Effector memory CD8-positive, alpha-beta T cell (primary cell): ENCODE results near the gene ETV6.

Experiments used
- ATAC-seq: fragments of 150-1000 bp; cut with Tn5 transposase; replicated peaks from 2 replicates; pipeline ENCODE4 v1.10.0; 2021; ENCODE audit warnings: mild to moderate bottlenecking, moderate library complexity
- DNase-seq, 3 experiments: peaks; one replicate each; pipeline ENCODE4 v3.0.0; 2021
- H3K27ac Mint-ChIP-seq, 2 donors: one replicate each; pipeline ENCODE4 v1.8.0; 2022; ENCODE audit warnings: mild to moderate bottlenecking in 2 of 2, mixed read lengths in 2 of 2, moderate library complexity in 2 of 2
- H3K27me3 Mint-ChIP-seq, 2 donors: one replicate each; pipeline ENCODE4 v1.8.0; 2022; ENCODE audit warnings: mixed read lengths in 2 of 2
- H3K36me3 Mint-ChIP-seq: one replicate; pipeline ENCODE4 v1.8.0; 2022; ENCODE audit warnings: mild to moderate bottlenecking, moderate library complexity, mixed read lengths; ENCODE audit not compliant: insufficient read depth
- H3K4me1 Mint-ChIP-seq, 2 donors: one replicate each; pipeline ENCODE4 v1.8.0; 2022; ENCODE audit warnings: low read depth in 2 of 2, mixed read lengths in 2 of 2
- H3K4me3 Mint-ChIP-seq, 2 donors: one replicate each; pipeline ENCODE4 v1.8.0; 2022; ENCODE audit warnings: mild to moderate bottlenecking in 2 of 2, mixed read lengths in 2 of 2, moderate library complexity in 2 of 2
- H3K9me3 Mint-ChIP-seq, 2 donors: one replicate each; pipeline ENCODE4 v1.8.0; 2022; ENCODE audit warnings: mixed read lengths in 2 of 2

ETV6 gene

GRCh38 chr12:11697670-11698387, 48.4 kb downstream of the ETV6 start:
- Mint-ChIP-seq H3K9me3 (no peaks in the 10 kb centered on the region), H3K4me3 (no peak overlapping the region), H3K27me3 (no peaks in the 10 kb centered on the region), H3K36me3 (no peaks in the 10 kb centered on the region), H3K4me1 (peaks cover 18 to 30% of the 10 kb centered on the region in 2 donors), H3K27ac (no peak overlapping the region)
- ATAC-seq (no peak), DNase-seq (no peak)

GRCh38 chr12:11698729-11699128, 49.3 kb downstream of the ETV6 start:
- Mint-ChIP-seq H3K27me3 (no peaks in the 10 kb centered on the region), H3K9me3 (no peaks in the 10 kb centered on the region), H3K4me3 (no peak overlapping the region), H3K27ac (no peak overlapping the region), H3K36me3 (no peaks in the 10 kb centered on the region), H3K4me1 (peaks cover 22 to 28% of the 10 kb centered on the region in 2 donors)
- DNase-seq (no peak), ATAC-seq (no peak)

- Mint-ChIP-seq H3K27ac (no peak overlapping the region), H3K9me3 (no peaks in the 10 kb centered on the region), H3K27me3 (no peaks in the 10 kb centered on the region), H3K36me3 (no peaks in the 10 kb centered on the region), H3K4me3 (no peak overlapping the region), H3K4me1 (peaks cover 19 to 22% of the 10 kb centered on the region in 2 donors)
- no peak for ATAC-seq
- DNase-seq: no peak
Measured at GRCh38 chr12:11701433-11701832, 52.0 kb downstream of the ETV6 start.

GRCh38 chr12:11702959-11703358, 53.5 kb downstream of the ETV6 start:
- no peaks in the 10 kb centered on the region for H3K27me3 Mint-ChIP-seq
- H3K27ac Mint-ChIP-seq: peak overlapping the region in 1 of 2 donors; percentile 75
- H3K4me3 Mint-ChIP-seq: no peak overlapping the region
- no peak for DNase-seq
- no peak for ATAC-seq
- peaks cover 21 to 22% of the 10 kb centered on the region in 2 donors for H3K4me1 Mint-ChIP-seq
- no peaks in the 10 kb centered on the region for H3K9me3 Mint-ChIP-seq
- no peaks in the 10 kb centered on the region for H3K36me3 Mint-ChIP-seq

- H3K4me3 Mint-ChIP-seq: no peak overlapping the region
- ATAC-seq (no peak), DNase-seq (no peak)
- H3K9me3 Mint-ChIP-seq: no peaks in the 10 kb centered on the region
- peaks cover 20 to 22% of the 10 kb centered on the region in 2 donors for H3K4me1 Mint-ChIP-seq
- no peaks in the 10 kb centered on the region for H3K36me3 Mint-ChIP-seq
- H3K27me3 Mint-ChIP-seq: no peaks in the 10 kb centered on the region
- peak overlapping the region in 1 of 2 donors; percentile 75 for H3K27ac Mint-ChIP-seq
Measured at GRCh38 chr12:11703378-11703777, 53.9 kb downstream of the ETV6 start.

GRCh38 chr12:11704089-11704488, 54.6 kb downstream of the ETV6 start:
- H3K9me3 Mint-ChIP-seq: no peaks in the 10 kb centered on the region
- no peak for ATAC-seq
- H3K4me3 Mint-ChIP-seq: no peak overlapping the region
- no peaks in the 10 kb centered on the region for H3K36me3 Mint-ChIP-seq
- no peaks in the 10 kb centered on the region for H3K27me3 Mint-ChIP-seq
- H3K27ac Mint-ChIP-seq: no peak overlapping the region
- DNase-seq: no peak
- peaks cover 21 to 27% of the 10 kb centered on the region in 2 donors for H3K4me1 Mint-ChIP-seq

- no peak for DNase-seq
- H3K27ac Mint-ChIP-seq: no peak overlapping the region
- H3K4me1 Mint-ChIP-seq: peaks cover 24 to 28% of the 10 kb centered on the region in 2 donors
Measured at GRCh38 chr12:11705010-11705409, 55.5 kb downstream of the ETV6 start.

GRCh38 chr12:11706509-11707379, 57.3 kb downstream of the ETV6 start:
- Mint-ChIP-seq H3K27ac (peak overlapping the region in 1 of 2 donors; percentile 12), H3K4me1 (peaks cover 23 to 26% of the 10 kb centered on the region in 2 donors), H3K9me3 (no peaks in the 10 kb centered on the region), H3K36me3 (no peaks in the 10 kb centered on the region), H3K27me3 (no peaks in the 10 kb centered on the region), H3K4me3 (no peak overlapping the region)
- DNase-seq: no peak
- no peak for ATAC-seq

More at GRCh38 chr12:11705010-11705409, 55.5 kb downstream of the ETV6 start:
- H3K36me3 Mint-ChIP-seq: no peaks in the 10 kb centered on the region
- no peaks in the 10 kb centered on the region for H3K9me3 Mint-ChIP-seq
- no peaks in the 10 kb centered on the region for H3K27me3 Mint-ChIP-seq
- ATAC-seq: no peak
- no peak overlapping the region for H3K4me3 Mint-ChIP-seq

GRCh38 chr12:11707535-11707934, 58.1 kb downstream of the ETV6 start:
- no peaks in the 10 kb centered on the region for H3K36me3 Mint-ChIP-seq
- H3K4me1 Mint-ChIP-seq: peaks cover 20 to 25% of the 10 kb centered on the region in 2 donors
- no peaks in the 10 kb centered on the region for H3K9me3 Mint-ChIP-seq
- H3K27me3 Mint-ChIP-seq: no peaks in the 10 kb centered on the region
- no peak overlapping the region for H3K4me3 Mint-ChIP-seq
- ATAC-seq: no peak
- DNase-seq: no peak
- H3K27ac Mint-ChIP-seq: peak overlapping the region in 1 of 2 donors; percentile 27

- Mint-ChIP-seq H3K36me3 (peaks cover 1% of the 10 kb centered on the region), H3K9me3 (no peaks in the 10 kb centered on the region), H3K27ac (peak overlapping the region in 1 of 2 donors; percentile 7), H3K27me3 (no peaks in the 10 kb centered on the region), H3K4me1 (peaks cover 20 to 26% of the 10 kb centered on the region in 2 donors), H3K4me3 (no peak overlapping the region)
- no peak for ATAC-seq
- DNase-seq: no peak
Measured at GRCh38 chr12:11709513-11709912, 60.0 kb downstream of the ETV6 start.

- H3K27ac Mint-ChIP-seq: no peak overlapping the region
- DNase-seq (no peak), ATAC-seq (no peak)
- no peak overlapping the region for H3K4me3 Mint-ChIP-seq
- H3K27me3 Mint-ChIP-seq: no peaks in the 10 kb centered on the region
- peaks cover 23 to 26% of the 10 kb centered on the region in 2 donors for H3K4me1 Mint-ChIP-seq
- no peaks in the 10 kb centered on the region for H3K9me3 Mint-ChIP-seq
- peaks cover 4% of the 10 kb centered on the region for H3K36me3 Mint-ChIP-seq
Measured at GRCh38 chr12:11710431-11710830, 61.0 kb downstream of the ETV6 start.

- H3K9me3 Mint-ChIP-seq: no peaks in the 10 kb centered on the region
- no peaks in the 10 kb centered on the region for H3K27me3 Mint-ChIP-seq
- ATAC-seq (no peak), DNase-seq (no peak)
- H3K27ac Mint-ChIP-seq: no peak overlapping the region
- H3K4me3 Mint-ChIP-seq: no peak overlapping the region
- peaks cover 6% of the 10 kb centered on the region for H3K36me3 Mint-ChIP-seq
- H3K4me1 Mint-ChIP-seq: peaks cover 23 to 29% of the 10 kb centered on the region in 2 donors
Measured at GRCh38 chr12:11710906-11711305, 61.4 kb downstream of the ETV6 start.

- no peaks in the 10 kb centered on the region for H3K9me3 Mint-ChIP-seq
- peaks cover 20 to 30% of the 10 kb centered on the region in 2 donors for H3K4me1 Mint-ChIP-seq
- no peak for DNase-seq
- no peak for ATAC-seq
- H3K27ac Mint-ChIP-seq: no peak overlapping the region
- H3K36me3 Mint-ChIP-seq: peaks cover 6% of the 10 kb centered on the region
- H3K4me3 Mint-ChIP-seq: no peak overlapping the region
- H3K27me3 Mint-ChIP-seq: no peaks in the 10 kb centered on the region
Measured at GRCh38 chr12:11711651-11712327, 62.3 kb downstream of the ETV6 start.
